Peyer's patch (tissue), 4 donors: ENCODE data around the gene RBMS1. TPM values are rescaled to one million over a fixed set of nuclear protein-coding genes. Genes with fewer than 3 reads are reported as not detected.
A peak's percentile ranks its signal among the peaks of the same experiment; 100 is the strongest.
"Not testable (repeated sequence)": the region's sequence is repeated elsewhere in the genome, so short reads cannot be mapped to it uniquely, and the experiment has no call there.

ENCODE experiments used
- DNase-seq, 3 donors: peaks; one replicate each; pipeline ENCODE4 v3.0.0-alpha.2; 2017 to 2019
- H3K27ac ChIP-seq, 4 donors: fragments of 200-600 bp; sonication (generic); one replicate each; pipeline ENCODE4 v1.5.1; 2016 to 2019
- H3K27me3 ChIP-seq, 2 donors: fragments of 200-600 bp; sonication (generic); one replicate each; pipeline ENCODE4 v1.5.1; 2019
- H3K36me3 ChIP-seq, 3 donors: fragments of 200-600 bp; sonication (generic); one replicate each; pipeline ENCODE4 v1.5.1; 2016 to 2019
- H3K4me1 ChIP-seq, 4 donors: fragments of 200-600 bp; sonication (generic); one replicate each; pipeline ENCODE4 v1.5.1; 2016 to 2019
- H3K4me3 ChIP-seq, 4 donors: fragments of 200-600 bp; sonication (generic); 1 replicate in 3 of 4; 2 replicates in 1 of 4; pipeline ENCODE4 v1.5.1; 2016 to 2019; ENCODE audit warnings: mild to moderate bottlenecking in 1 of 4
- H3K9me3 ChIP-seq, 4 donors: fragments of 200-600 bp; sonication (generic); one replicate each; pipeline ENCODE4 v1.5.1; 2016 to 2019; ENCODE audit warnings: mild to moderate bottlenecking in 1 of 4
- POLR2A ChIP-seq, 2 donors: fragments of 450-650 bp; IDR thresholded peaks; one replicate each; pipeline ENCODE4 v1.5.1; 2017; ENCODE audit warnings: antibody characterized with exemption in 2 of 2, mild to moderate bottlenecking in 2 of 2, moderate library complexity in 2 of 2
- total RNA-seq, 4 donors: library from RNA; depleted of rRNA; stranded (reverse); fragments of >200 nt; gene quantifications; one replicate each; pipeline ENCODE4 v1.1.0, GENCODE V29; 2016
- TF ChIP-seq, protein P1 (sequence below), 6 experiments: fragments of 450-650 bp in 4 of 6; fragments of 200-600 bp in 2 of 6; sonication (generic) in 1 of 6; IDR thresholded peaks; one replicate each; pipeline ENCODE4 v1.5.1; 2017 to 2019; ENCODE audit warnings: antibody characterized with exemption in 6 of 6, mild to moderate bottlenecking in 3 of 6, moderate library complexity in 1 of 6

RBMS1 gene
- total RNA-seq, 4 donors from 2014 or later = 10.5 to 41.3 (median 18.5) TPM

DNA sequence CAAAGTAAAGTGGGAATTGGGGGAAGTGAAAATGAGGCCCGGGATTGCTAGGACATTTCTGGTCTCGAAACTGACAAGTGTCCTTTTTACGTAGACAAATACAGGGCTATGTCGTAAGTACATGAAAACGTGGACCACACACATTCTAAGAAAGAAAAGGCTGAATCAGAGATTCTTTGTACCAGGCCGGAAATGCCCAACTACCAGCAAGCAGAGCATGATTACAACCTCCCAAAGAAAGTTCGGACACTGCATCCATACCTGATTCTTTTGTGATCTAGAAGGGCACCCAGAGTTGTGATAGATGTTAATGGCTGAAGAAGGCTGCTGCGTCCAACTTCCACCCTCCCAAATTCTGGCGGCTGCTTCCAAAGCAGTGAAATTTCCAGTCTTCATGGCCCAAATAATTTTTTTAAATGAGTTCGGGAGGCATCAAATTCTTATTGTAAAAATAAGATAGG, 1.7 kb downstream of the RBMS1 start:
- Histone ChIP-seq H3K36me3 (no peaks in the 10 kb centered on the region), H3K9me3 (no peaks in the 10 kb centered on the region), H3K4me1 (peaks cover 0 to 6% (median 0%) of the 10 kb centered on the region in 4 donors), H3K4me3 (peak overlapping the region; percentile 67 to 76 (median 71)), H3K27ac (peak overlapping the region; percentile 84 to 91 (median 88)), H3K27me3 (no peaks in the 10 kb centered on the region)
- no peak for TF ChIP-seq POLR2A (IDR thresholded peaks at IDR 0.05)
- TF ChIP-seq, protein P1, sequence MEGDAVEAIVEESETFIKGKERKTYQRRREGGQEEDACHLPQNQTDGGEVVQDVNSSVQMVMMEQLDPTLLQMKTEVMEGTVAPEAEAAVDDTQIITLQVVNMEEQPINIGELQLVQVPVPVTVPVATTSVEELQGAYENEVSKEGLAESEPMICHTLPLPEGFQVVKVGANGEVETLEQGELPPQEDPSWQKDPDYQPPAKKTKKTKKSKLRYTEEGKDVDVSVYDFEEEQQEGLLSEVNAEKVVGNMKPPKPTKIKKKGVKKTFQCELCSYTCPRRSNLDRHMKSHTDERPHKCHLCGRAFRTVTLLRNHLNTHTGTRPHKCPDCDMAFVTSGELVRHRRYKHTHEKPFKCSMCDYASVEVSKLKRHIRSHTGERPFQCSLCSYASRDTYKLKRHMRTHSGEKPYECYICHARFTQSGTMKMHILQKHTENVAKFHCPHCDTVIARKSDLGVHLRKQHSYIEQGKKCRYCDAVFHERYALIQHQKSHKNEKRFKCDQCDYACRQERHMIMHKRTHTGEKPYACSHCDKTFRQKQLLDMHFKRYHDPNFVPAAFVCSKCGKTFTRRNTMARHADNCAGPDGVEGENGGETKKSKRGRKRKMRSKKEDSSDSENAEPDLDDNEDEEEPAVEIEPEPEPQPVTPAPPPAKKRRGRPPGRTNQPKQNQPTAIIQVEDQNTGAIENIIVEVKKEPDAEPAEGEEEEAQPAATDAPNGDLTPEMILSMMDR (IDR thresholded peaks at IDR 0.05) = no peak
- no peak for DNase-seq

DNA sequence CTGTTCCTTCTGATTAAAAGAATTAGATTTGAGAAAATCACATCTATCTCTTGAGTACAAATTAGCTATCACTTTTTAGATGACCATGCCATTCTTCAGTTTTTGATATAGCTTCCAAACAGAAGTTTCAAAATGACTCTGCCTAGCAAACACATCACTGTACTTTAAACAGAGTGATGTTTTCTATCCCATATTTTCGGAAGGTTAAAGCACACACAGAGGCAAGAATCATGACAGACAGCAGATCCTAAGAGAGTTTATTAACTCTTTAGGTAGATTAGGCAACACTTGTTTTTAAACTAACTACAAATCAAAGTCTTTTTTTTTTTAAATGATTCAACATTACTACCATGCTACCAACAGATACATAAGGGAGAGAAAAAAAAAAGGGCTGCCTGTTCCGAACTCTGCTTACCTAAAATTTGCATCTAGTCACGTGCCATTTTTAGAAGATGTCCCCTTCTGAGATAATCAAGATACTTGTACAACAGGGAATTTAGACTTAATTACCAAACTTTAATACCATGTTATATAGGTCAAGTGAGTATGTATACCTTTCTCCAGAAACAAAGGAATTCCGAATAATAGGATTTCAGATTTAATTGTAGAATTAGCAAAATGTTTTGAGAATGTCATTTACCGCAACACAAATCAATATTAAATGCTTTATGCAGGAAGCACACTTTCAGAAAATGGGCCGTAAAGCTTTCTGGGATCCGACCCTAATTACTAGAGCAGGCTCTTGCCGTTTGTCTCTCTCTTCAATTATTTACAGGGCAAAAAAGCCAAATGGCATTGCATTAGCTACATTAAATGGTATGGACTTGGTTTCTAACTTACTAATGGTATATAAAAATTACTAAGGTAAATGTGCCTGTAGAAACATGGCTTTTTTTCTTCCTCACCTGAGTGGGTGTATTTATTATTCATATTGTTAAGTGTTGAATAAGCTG, 2.6 kb downstream of the RBMS1 start:
- Histone ChIP-seq H3K4me3 (peak overlapping the region in 3 of 4 donors; percentile 67 to 73 (median 69)), H3K36me3 (no peaks in the 10 kb centered on the region), H3K9me3 (no peaks in the 10 kb centered on the region), H3K27ac (peak overlapping the region; percentile 32 to 91 (median 86)), H3K4me1 (peaks cover 0 to 6% (median 0%) of the 10 kb centered on the region in 4 donors), H3K27me3 (no peaks in the 10 kb centered on the region)
- no peak for DNase-seq
- TF ChIP-seq POLR2A (IDR thresholded peaks at IDR 0.05) = no peak
- TF ChIP-seq, protein P1 (IDR thresholded peaks at IDR 0.05) = no peak

DNA sequence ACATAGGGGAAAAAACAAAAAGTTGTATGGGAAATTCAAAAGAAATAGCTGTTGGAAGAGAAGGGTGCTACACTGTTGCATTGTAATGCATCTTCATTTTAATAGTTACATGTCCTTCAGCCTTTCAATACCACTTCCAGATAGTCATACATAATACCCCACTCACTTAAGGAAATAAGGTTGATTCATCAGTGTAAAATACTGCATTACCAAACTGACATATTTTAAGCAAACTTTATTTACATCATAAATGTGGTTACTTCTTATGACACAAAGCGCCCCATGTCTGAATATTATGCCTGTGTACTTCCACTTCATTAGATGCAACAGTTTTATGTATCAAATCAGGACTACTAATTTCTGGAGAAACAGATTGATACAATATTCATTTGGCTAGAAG, 4.5 kb downstream of the RBMS1 start:
- H3K27me3 ChIP-seq = no peaks in the 10 kb centered on the region

DNA sequence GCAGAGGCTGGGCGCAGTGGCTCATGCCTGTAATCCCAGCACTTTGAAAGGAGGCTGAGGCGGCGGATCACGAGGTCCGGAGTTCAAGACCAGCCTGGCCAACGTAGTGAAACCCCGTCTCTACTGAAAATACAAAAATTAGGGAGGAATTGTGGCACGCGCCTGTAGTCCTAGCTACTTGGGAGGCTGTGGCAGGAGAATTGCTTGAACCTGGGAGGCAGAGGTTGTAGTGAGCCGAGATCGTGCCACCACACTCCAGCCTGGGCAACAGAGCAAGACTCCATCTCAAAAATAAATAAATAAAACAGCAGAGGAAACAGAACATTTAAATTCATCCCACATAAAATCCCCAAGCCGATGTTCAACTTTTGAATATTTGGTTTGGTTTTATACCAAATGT, 5.3 kb downstream of the RBMS1 start:
- H3K27ac ChIP-seq = peak overlapping the region in 1 of 4 donors; percentile 13
- H3K4me3 ChIP-seq, DNase-seq, H3K27me3 ChIP-seq, H3K9me3 ChIP-seq, H3K4me1 ChIP-seq, H3K36me3 ChIP-seq: not testable (repeated sequence)

More for the DNA sequence above, 4.5 kb downstream of the RBMS1 start:
- TF ChIP-seq POLR2A (IDR thresholded peaks at IDR 0.05) = no peak
- TF ChIP-seq, protein P1 (IDR thresholded peaks at IDR 0.05) = no peak
- no peaks in the 10 kb centered on the region for H3K36me3 ChIP-seq
- H3K27ac ChIP-seq = no peak overlapping the region
- DNase-seq = no peak
- no peak overlapping the region for H3K4me3 ChIP-seq
- no peaks in the 10 kb centered on the region for H3K9me3 ChIP-seq
- peaks cover 0 to 6% (median 0%) of the 10 kb centered on the region in 4 donors for H3K4me1 ChIP-seq

DNA sequence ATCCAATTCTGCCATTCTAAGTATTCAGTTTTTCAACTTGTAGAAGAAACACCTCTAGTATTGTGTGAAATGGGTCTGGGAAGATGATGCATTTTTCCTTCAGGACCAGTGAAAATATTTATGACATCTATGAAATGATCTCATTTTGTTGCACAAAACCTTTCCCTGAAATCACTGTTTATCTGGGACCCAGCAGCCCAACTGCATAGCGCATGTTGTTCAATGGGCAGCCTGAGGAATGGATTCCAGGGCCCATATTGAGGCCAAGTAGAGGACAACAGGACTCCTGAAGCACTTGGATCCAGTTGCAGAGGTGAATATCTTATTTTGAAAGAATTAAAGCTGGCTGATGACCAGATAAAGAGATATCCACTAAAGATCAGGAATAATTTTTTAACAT, 7.3 kb downstream of the RBMS1 start:
- H3K27ac ChIP-seq = peak overlapping the region in 2 of 4 donors; percentile 19 to 21

More for the DNA sequence above, 7.3 kb downstream of the RBMS1 start:
- Histone ChIP-seq H3K4me1 (no peaks in the 10 kb centered on the region), H3K36me3 (no peaks in the 10 kb centered on the region), H3K4me3 (no peak overlapping the region), H3K27me3 (no peaks in the 10 kb centered on the region), H3K9me3 (no peaks in the 10 kb centered on the region)
- TF ChIP-seq POLR2A (IDR thresholded peaks at IDR 0.05) = no peak
- TF ChIP-seq, protein P1 (IDR thresholded peaks at IDR 0.05) = no peak
- no peak for DNase-seq
